Choroid plexus epithelial cell (primary cell): ENCODE results near the gene TMEM30A.

Experiments
- DNase-seq: peaks from one replicate; pipeline ENCODE4 v3.0.0-alpha.2; 2010; ENCODE audit warnings: low read depth
- H3K4me3 ChIP-seq: 2 replicates; pipeline ENCODE4 v1.5.1; 2011; ENCODE audit warnings: low read depth, mild to moderate bottlenecking, control low read depth, low read length, moderate library complexity
- TF ChIP-seq, protein P1 (sequence below): conservative IDR thresholded peaks from 2 replicates; pipeline ENCODE4 v1.5.1; 2011; ENCODE audit warnings: low read depth, mild to moderate bottlenecking, control low read depth, inconsistent platforms, low read length, moderate library complexity

Gene TMEM30A

DNA sequence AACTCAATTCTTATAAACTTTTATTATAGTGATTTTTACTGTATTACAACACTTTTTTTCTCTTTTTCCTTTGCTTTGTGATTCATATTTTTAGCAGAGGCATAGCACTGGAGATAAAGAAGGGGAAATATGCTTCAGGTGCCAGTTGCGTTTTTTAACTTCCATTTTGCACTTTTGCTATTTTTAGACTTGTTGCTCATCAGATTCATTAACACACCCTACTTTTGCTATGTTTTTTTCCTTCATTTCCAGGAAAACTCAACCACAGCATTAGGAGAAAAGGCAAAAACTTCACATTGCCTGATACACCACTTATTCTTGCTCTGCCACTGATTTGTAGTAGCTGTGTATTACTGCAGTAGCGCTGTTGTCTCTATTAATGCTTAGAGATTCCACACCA is 8.0 kb upstream of the TMEM30A start:
- H3K4me3 ChIP-seq = no peak overlapping the region
- no peak for DNase-seq
- TF ChIP-seq, protein P1, sequence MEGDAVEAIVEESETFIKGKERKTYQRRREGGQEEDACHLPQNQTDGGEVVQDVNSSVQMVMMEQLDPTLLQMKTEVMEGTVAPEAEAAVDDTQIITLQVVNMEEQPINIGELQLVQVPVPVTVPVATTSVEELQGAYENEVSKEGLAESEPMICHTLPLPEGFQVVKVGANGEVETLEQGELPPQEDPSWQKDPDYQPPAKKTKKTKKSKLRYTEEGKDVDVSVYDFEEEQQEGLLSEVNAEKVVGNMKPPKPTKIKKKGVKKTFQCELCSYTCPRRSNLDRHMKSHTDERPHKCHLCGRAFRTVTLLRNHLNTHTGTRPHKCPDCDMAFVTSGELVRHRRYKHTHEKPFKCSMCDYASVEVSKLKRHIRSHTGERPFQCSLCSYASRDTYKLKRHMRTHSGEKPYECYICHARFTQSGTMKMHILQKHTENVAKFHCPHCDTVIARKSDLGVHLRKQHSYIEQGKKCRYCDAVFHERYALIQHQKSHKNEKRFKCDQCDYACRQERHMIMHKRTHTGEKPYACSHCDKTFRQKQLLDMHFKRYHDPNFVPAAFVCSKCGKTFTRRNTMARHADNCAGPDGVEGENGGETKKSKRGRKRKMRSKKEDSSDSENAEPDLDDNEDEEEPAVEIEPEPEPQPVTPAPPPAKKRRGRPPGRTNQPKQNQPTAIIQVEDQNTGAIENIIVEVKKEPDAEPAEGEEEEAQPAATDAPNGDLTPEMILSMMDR = no peak

DNA sequence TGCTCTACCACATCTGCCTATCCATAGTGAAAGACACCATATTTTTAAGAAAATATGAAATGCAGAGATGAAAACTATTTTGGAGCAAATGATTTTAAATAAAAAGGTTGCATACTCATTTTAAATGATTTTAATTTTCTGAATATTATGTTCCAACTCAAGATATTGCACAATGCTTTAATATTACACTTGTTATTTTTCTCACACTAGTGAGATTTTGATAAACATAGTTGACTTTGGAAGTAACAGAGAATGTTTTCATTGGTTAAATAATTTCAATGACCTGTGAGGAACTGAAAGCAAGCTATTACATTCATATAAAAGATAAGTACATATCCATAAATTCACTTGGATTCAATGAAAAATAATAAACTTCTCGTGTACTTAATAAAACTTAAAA is 7.2 kb upstream of the TMEM30A start:
- H3K4me3 ChIP-seq = no peak overlapping the region
- TF ChIP-seq, protein P1 = no peak
- no peak for DNase-seq

DNA sequence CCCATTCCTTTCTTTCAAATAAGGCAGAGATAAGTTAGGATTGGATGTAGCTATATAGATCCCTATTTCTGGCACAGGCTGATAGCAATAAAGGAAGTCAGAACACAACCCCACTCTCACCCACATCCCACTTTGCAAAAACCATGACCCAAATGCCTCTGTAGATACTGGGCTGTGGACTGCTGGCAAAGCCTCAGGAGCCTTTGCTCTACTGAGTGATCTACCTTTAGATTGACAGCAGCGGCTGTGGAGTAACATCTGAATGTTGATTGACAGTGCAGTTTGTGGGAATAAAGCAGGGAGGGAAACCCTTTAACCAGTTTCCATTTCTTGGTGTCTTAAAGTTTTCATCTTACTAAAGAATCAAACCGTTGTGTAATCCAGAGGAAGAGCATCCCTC is 6.7 kb upstream of the TMEM30A start:
- DNase-seq = no peak
- TF ChIP-seq, protein P1 = no peak
- H3K4me3 ChIP-seq = no peak overlapping the region

DNA sequence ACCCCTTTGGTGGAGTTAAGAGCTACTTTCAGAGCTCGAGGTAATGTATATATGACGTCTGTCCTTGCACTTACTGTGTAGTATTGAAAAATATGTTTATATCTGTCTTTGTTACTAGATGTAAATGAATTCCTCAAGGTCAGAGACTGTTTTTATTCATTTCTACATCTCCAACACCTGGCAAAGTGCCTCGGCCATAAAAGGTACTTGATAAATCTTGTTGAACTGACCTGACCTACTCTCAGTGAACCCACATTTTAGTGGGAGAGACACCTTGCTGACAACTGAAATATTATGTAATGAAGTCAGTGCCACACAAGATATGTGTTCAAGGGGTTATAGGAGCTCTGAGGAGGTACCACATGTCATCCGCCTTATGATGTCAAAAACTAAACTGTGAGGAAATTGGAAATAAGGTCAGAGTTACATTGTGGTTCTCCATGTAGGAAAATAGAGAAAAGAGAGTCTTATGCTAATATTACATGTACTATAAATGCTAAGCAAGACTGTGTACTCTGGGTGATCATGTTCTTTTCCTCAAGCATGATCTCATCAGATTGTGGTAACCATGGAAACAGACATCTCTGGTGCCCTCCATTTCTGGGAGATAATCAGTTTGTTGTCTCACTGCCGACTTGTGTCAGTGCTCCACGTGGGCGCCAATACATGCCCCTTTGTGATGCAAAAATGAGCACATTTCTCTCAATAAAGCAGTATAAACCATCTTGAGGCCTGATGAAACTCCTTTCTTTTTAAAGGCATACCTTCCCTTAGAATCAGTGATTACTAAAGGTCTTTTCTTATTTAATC is 5.7 kb upstream of the TMEM30A start:
- H3K4me3 ChIP-seq = no peak overlapping the region
- DNase-seq = no peak
- TF ChIP-seq, protein P1 = no peak

DNA sequence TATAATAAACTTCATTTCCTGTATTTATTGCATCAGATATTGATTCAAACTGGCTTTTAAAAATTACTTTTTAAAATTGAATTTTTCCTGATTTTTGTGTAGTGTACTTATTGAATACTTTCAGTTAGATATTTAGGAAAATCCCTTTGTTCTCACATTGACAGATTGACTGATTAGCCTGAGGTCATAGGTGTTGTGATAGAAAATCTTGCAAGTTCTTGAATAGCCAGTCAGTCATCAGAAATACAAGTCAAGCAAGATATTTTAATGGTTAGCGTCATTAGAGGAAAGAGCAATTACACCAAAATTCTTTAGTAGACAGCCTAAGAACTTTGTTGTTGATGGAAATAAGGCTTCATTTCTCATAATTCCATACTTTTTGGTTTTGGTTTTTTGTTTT is 3.4 kb upstream of the TMEM30A start:
- DNase-seq = no peak
- H3K4me3 ChIP-seq = no peak overlapping the region
- TF ChIP-seq, protein P1 = no peak

DNA sequence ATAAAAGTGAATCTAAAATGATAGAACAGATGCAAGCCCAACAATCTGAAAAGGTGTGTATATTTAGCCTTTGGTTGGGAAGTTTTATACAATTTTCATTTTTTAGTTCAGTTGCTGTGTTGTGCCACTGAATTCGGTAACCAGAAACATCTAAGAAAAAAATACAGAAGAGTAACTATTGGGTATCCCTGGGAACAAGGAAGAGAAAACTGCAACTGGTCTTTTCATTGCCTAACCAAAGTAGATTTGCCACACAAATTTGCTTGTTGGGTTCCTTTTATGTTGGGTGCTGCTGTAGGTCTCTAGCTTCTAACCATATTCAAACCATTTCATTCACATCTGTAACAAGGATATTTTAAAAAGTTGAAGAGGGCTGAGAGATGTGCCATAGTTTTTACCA is 2.8 kb upstream of the TMEM30A start:
- H3K4me3 ChIP-seq = no peak overlapping the region
- DNase-seq = no peak
- TF ChIP-seq, protein P1 = no peak

DNA sequence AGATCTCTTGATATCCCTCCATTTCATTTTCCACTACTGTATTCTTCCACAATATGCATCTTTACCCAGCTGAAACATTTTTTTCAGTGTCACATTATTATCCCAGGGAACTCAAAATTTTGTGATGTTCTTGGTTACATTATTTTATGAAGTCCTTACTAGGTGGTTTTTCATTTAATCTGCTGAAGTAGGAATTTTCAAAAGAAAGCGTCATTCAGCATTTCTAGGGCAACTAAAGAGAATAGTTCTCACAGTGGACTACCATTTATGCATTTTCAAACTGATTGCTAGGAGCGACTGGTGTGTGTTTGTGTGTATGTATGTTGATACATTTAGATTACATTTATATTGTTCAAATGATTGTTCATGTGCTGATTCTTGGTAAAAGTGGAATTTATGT is 2.4 kb upstream of the TMEM30A start:
- H3K4me3 ChIP-seq = no peak overlapping the region
- TF ChIP-seq, protein P1 = no peak
- DNase-seq = no peak
